ENCODE measurements around the gene PLCB4.

PLCB4 gene

DNA sequence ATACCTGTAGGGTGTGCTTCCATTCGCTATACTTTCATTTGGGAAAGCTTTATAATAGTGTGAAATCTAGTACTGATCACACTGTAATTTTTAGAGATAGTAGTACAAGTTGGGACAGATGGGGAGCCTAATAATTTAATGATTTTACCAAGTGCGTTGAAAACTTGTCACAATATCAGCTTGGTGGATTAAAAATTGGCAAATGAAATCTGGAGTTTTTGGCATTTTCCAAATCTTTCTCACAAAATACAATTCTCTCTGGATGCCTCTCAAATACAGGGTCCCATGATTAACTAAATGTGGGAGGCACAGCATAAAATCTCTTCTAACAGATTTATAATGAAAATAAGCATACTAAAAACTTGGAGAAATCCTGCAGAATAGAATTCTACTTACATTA lies 96.4 kb downstream of the PLCB4 start:
- DNase-seq (ENCODE audit: extremely low read depth, low read depth) = no peak
- TF ChIP-seq, protein P1, sequence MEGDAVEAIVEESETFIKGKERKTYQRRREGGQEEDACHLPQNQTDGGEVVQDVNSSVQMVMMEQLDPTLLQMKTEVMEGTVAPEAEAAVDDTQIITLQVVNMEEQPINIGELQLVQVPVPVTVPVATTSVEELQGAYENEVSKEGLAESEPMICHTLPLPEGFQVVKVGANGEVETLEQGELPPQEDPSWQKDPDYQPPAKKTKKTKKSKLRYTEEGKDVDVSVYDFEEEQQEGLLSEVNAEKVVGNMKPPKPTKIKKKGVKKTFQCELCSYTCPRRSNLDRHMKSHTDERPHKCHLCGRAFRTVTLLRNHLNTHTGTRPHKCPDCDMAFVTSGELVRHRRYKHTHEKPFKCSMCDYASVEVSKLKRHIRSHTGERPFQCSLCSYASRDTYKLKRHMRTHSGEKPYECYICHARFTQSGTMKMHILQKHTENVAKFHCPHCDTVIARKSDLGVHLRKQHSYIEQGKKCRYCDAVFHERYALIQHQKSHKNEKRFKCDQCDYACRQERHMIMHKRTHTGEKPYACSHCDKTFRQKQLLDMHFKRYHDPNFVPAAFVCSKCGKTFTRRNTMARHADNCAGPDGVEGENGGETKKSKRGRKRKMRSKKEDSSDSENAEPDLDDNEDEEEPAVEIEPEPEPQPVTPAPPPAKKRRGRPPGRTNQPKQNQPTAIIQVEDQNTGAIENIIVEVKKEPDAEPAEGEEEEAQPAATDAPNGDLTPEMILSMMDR (IDR thresholded peaks at IDR 0.05; ENCODE audit: low read depth, low read length) = no peak

DNA sequence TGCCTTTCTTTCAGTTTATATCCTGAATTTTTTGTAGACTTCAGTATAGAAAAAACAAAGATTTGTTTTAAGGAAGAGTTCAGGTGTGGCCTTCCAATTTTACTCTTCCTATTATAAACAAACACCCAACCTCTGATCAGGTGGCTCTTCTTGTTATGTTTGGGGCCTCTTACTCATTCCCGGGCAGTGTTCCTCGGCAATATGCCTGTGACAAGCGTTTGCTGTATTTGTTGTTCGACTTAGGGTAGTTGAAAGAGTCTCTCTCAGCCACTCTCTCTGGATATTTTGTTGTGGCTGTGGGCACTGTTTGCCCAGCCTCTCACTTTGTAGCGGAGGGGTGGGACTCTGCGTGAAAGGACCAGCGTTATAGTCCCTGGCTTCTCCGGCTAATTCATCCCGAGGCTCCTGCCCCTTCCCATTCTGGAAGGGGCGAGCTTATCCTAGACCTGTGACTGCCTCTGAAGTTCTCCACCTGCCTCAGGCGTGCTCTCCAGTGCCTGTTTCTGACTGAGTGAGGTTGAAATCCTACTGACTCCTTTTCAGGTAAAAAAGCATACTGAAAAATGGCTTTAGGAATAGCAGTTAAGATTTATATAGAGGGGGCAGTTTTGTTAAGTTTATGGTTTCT lies 97.4 kb downstream of the PLCB4 start:
- TF ChIP-seq, protein P1 (IDR thresholded peaks at IDR 0.05; ENCODE audit: low read depth, low read length) = no peak
- DNase-seq (ENCODE audit: extremely low read depth, low read depth) = no peak

DNA sequence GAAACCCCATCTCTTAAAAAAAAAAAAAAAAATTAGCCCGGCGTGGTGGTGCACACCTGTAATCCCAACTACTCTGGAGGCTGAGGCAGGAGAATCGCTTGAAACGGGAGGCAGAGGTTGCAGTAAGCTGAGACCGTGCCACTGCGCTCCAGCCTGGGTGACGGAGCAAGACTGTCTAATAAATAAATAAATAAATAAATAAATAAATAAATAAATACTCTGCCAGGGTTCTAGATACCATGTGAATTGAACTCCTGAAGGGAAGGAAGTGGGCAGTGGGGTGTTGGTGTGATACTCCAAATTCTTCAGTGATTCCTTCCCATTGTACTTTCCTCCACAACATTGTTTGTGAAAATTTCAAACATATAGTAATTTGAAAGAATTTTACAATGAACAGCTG lies 100.5 kb downstream of the PLCB4 start:
- DNase-seq (ENCODE audit: extremely low read depth, low read depth) = no peak
- TF ChIP-seq, protein P1 (IDR thresholded peaks at IDR 0.05; ENCODE audit: low read depth, low read length) = no peak

DNA sequence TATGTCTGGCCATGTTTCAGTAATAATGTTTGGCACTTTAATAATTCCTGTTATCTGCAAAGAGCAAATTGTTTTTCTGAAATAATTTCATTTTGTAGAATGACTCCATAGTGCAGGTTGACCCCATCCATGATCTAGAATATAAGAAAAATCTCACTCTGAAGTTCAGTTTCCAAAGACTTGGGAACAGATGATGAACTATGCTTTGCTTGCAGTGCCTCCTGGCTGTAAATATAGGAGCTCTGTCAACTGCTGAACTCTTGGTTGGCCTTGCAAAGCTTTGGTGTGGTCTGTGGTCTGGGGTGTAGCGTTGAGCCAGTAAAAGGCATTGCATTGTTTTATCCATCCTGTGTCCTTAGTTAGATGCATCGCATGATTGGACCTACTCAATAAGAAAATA lies 104.0 kb downstream of the PLCB4 start:
- TF ChIP-seq, protein P1 (IDR thresholded peaks at IDR 0.05; ENCODE audit: low read depth, low read length) = peak; percentile 30
- DNase-seq (ENCODE audit: extremely low read depth, low read depth) = no peak

DNA sequence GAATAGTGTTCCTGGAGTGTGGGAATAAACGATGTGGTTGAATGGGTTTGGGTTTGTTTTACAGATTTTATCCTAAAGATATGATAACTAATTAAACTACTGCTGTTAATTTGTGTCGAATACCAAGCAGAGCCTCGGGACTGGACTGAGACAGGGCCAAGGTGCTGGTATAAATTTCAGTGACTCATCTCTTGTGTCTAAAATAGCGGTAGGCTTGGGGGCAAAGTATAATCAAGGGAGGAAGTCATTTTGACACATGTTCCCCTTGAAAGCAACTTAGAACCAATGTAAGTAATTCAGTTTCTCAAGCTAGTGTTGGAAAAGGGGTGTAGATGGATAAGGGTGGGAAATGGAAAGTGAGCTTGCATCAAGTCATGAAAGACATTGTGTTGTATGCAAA lies 108.4 kb downstream of the PLCB4 start:
- TF ChIP-seq, protein P1 (IDR thresholded peaks at IDR 0.05; ENCODE audit: low read depth, low read length) = no peak
- no peak for DNase-seq (ENCODE audit: extremely low read depth, low read depth)

DNA sequence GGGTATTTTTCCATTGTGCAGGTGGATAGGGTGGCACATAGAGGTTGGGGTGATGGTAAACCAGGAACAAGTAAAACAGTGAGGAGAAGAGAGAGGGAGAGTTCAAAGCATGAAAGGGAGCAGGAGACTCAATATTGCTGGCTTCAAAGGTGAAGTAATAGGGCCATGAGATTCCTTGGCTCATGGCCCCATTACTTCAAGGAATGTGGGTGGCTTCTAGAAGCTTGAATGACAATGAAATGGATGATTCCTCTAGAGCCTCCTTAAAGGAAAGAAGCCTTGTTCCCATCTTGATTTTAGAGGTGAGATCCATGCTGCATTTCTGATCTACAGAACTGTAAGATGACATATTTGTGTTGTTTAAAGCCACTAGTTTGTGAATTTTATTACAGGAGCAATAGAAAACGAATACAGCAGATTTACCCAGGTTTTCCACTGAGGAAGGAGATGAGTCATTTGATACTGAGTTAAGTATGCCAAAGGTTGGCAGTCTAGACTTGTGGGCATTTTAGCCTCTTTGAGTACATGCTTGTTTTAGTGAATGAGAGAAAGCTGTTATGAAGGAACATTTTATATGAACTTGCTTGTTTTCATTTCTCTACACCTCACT lies 110.4 kb downstream of the PLCB4 start:
- TF ChIP-seq, protein P1 (IDR thresholded peaks at IDR 0.05; ENCODE audit: low read depth, low read length) = no peak
- no peak for DNase-seq (ENCODE audit: extremely low read depth, low read depth)

DNA sequence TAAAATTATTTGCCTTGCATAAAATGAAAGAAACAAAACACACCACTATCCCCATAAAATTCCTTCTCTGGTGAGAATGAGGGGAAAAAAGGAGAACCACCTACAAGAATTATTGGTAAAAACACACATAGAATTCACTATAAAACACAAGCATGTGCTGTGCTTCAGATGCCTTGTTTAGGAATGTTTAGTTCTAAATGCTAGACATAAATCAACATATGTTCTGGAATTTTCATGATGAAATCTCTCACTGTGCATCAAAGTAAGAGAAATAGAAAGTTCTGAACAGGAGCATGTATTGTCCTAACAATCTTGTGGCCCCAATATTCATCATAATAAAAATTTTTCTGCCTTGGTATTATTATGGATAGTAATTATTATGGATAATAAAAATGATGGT lies 111.0 kb downstream of the PLCB4 start:
- DNase-seq (ENCODE audit: extremely low read depth, low read depth) = no peak
- TF ChIP-seq, protein P1 (IDR thresholded peaks at IDR 0.05; ENCODE audit: low read depth, low read length) = no peak
